ENCODE results near the gene CCNK.
A peak's percentile ranks its signal among the peaks of the same experiment; 100 is the strongest.

CCNK gene

GRCh38 chr14:99472937-99473336 lies 8.3 kb upstream of the CCNK start:
- no peak for TF ChIP-seq CTCF (IDR thresholded peaks at IDR 0.05; ENCODE audit: low read length, missing control alignments)
- no peak for DNase-seq (ENCODE audit: low read depth)
- H3K4me3 ChIP-seq (replicated peaks; ENCODE audit: low read depth, low read length) = no peak overlapping the region

GRCh38 chr14:99473458-99473857 lies 7.8 kb upstream of the CCNK start:
- no peak overlapping the region for H3K4me3 ChIP-seq (replicated peaks; ENCODE audit: low read depth, low read length)
- no peak for TF ChIP-seq CTCF (IDR thresholded peaks at IDR 0.05; ENCODE audit: low read length, missing control alignments)
- DNase-seq (ENCODE audit: low read depth) = no peak

GRCh38 chr14:99475179-99475578 lies 6.0 kb upstream of the CCNK start:
- peak; percentile 32 for TF ChIP-seq CTCF (IDR thresholded peaks at IDR 0.05; ENCODE audit: low read length, missing control alignments)
- DNase-seq (ENCODE audit: low read depth) = peak; percentile 58
- no peak overlapping the region for H3K4me3 ChIP-seq (replicated peaks; ENCODE audit: low read depth, low read length)

GRCh38 chr14:99475660-99476059 lies 5.5 kb upstream of the CCNK start:
- peak; percentile 25 for DNase-seq (ENCODE audit: low read depth)
- H3K4me3 ChIP-seq (replicated peaks; ENCODE audit: low read depth, low read length) = no peak overlapping the region
- no peak for TF ChIP-seq CTCF (IDR thresholded peaks at IDR 0.05; ENCODE audit: low read length, missing control alignments)

GRCh38 chr14:99476864-99477263 lies 4.3 kb upstream of the CCNK start:
- peak; percentile 25 for DNase-seq (ENCODE audit: low read depth)
- H3K4me3 ChIP-seq (replicated peaks; ENCODE audit: low read depth, low read length) = no peak overlapping the region

GRCh38 chr14:99478128-99478527 lies 3.1 kb upstream of the CCNK start:
- no peak for TF ChIP-seq CTCF (IDR thresholded peaks at IDR 0.05; ENCODE audit: low read length, missing control alignments)
- no peak overlapping the region for H3K4me3 ChIP-seq (replicated peaks; ENCODE audit: low read depth, low read length)
- no peak for DNase-seq (ENCODE audit: low read depth)

More at GRCh38 chr14:99476864-99477263, 4.3 kb upstream of the CCNK start:
- no peak for TF ChIP-seq CTCF (IDR thresholded peaks at IDR 0.05; ENCODE audit: low read length, missing control alignments)

GRCh38 chr14:99479160-99479905 lies 1.9 kb upstream of the CCNK start:
- no peak for TF ChIP-seq CTCF (IDR thresholded peaks at IDR 0.05; ENCODE audit: low read length, missing control alignments)
- H3K4me3 ChIP-seq (replicated peaks; ENCODE audit: low read depth, low read length) = peak overlapping the region; percentile 73
- DNase-seq (ENCODE audit: low read depth) = peak; percentile 10
